ENCODE data around the gene SP100.
"Not testable (repeated sequence)": the region's sequence is repeated elsewhere in the genome, so short reads cannot be mapped to it uniquely, and the experiment has no call there.

The SP100 gene

GRCh38 chr2:230471074-230471473 is 55.1 kb downstream of the SP100 start:
- no peak for DNase-seq

- DNase-seq, result peak; percentile 39 to 46
These were observed 56.6 kb downstream of the SP100 start for GRCh38 chr2:230472621-230473018.

- DNase-seq, result peak in 1 of 2 donors; percentile 23
These were observed 57.4 kb downstream of the SP100 start for GRCh38 chr2:230473378-230473777.

- no peak for DNase-seq
These were observed 59.1 kb downstream of the SP100 start for GRCh38 chr2:230475143-230475542.

- no peak for DNase-seq
These were observed 69.9 kb downstream of the SP100 start for GRCh38 chr2:230485801-230486341.

- DNase-seq, result not testable (repeated sequence)
These were observed 75.2 kb downstream of the SP100 start for GRCh38 chr2:230491219-230491618.

- no peak for DNase-seq
These were observed 76.1 kb downstream of the SP100 start for GRCh38 chr2:230492107-230492506.

- DNase-seq, result no peak
These were observed 79.0 kb downstream of the SP100 start for GRCh38 chr2:230494980-230495379.

- no peak for DNase-seq
These were observed 80.9 kb downstream of the SP100 start for GRCh38 chr2:230496891-230497290.

GRCh38 chr2:230498506-230499107 is 82.6 kb downstream of the SP100 start:
- no peak for DNase-seq

- no peak for DNase-seq
These were observed 86.6 kb downstream of the SP100 start for GRCh38 chr2:230502593-230502992.

GRCh38 chr2:230503798-230504197 is 87.8 kb downstream of the SP100 start:
- DNase-seq, result no peak

GRCh38 chr2:230505162-230505561 is 89.2 kb downstream of the SP100 start:
- no peak for DNase-seq

GRCh38 chr2:230512955-230513748 is 97.2 kb downstream of the SP100 start:
- no peak for DNase-seq

GRCh38 chr2:230520061-230520874 is 104.3 kb downstream of the SP100 start:
- DNase-seq, result no peak

GRCh38 chr2:230520875-230521155 is 104.8 kb downstream of the SP100 start:
- no peak for DNase-seq

- DNase-seq, result no peak
These were observed 105.4 kb downstream of the SP100 start for GRCh38 chr2:230521386-230521785.

- no peak for DNase-seq
These were observed 109.7 kb downstream of the SP100 start for GRCh38 chr2:230525682-230526081.

- DNase-seq, result peak in 1 of 2 donors; percentile 12
These were observed 121.6 kb downstream of the SP100 start for GRCh38 chr2:230537531-230537976.

GRCh38 chr2:230540332-230540731 is 124.3 kb downstream of the SP100 start:
- DNase-seq, result no peak

GRCh38 chr2:230541934-230542380 is 126.0 kb downstream of the SP100 start:
- no peak for DNase-seq

GRCh38 chr2:230542751-230543150 is 126.8 kb downstream of the SP100 start:
- no peak for DNase-seq

GRCh38 chr2:230552181-230552580 is 136.2 kb downstream of the SP100 start:
- no peak for DNase-seq

All from stimulated activated CD4-positive, alpha-beta T cell treated with anti-CD3 and anti-CD28 coated beads, Interleukin-2, amount 100 ng/mL, for 24 hours (primary cell).